Ecto neural progenitor cell (in vitro differentiated cells): ENCODE results near the gene XPR1.
"Not testable (repeated sequence)": the region's sequence is repeated elsewhere in the genome, so short reads cannot be mapped to it uniquely, and the experiment has no call there.

Experiments
- DNase-seq: peaks from one replicate; pipeline ENCODE4 v3.0.0-alpha.2; 2018; ENCODE audit warnings: low spot score

The XPR1 gene

GRCh38 chr1:180785291-180785690 lies 153.5 kb downstream of the XPR1 start:
- DNase-seq: no peak

GRCh38 chr1:180785887-180786286 lies 154.1 kb downstream of the XPR1 start:
- no peak for DNase-seq

DNA sequence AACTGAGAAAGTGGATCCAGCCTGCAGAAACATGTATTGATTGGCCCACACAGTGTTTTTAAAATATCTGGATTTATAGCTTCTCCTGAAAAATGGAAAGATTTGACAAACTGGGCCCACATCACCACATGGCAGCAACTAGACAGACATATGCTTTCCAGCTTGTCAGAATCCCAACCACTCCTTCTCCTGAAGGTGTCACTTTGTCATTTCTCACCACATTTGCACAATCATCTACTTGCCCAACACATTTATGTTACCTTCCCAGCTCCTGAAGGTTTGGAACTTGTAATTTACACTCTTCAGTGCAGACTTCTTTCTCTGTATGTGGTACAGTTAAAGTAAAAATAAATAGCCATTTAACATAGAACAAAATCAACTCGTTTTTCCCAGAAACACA lies 154.8 kb downstream of the XPR1 start:
- no peak for DNase-seq

GRCh38 chr1:180787628-180788307 lies 155.9 kb downstream of the XPR1 start:
- no peak for DNase-seq

DNA sequence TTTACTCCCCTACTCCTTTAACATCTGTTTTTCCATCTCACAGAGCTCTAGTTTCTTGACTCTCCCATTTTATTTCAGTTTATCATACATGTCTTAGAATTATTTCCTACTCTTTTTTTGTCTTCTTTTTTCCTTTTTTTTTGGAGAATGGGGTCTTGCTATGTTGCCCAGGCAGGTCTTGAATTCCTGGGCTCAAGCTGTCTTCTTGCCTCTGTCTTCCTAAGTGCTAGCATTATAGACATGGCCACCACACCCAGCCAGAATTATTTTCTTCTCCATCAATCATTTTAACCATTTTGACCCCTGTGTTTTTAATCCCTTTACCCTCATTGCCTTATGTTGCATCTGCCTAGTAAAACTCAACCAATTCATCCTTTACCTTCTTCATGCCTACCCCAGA lies 157.6 kb downstream of the XPR1 start:
- DNase-seq: no peak

- not testable (repeated sequence) for DNase-seq
Measured at GRCh38 chr1:180791152-180791551, 159.3 kb downstream of the XPR1 start.

DNA sequence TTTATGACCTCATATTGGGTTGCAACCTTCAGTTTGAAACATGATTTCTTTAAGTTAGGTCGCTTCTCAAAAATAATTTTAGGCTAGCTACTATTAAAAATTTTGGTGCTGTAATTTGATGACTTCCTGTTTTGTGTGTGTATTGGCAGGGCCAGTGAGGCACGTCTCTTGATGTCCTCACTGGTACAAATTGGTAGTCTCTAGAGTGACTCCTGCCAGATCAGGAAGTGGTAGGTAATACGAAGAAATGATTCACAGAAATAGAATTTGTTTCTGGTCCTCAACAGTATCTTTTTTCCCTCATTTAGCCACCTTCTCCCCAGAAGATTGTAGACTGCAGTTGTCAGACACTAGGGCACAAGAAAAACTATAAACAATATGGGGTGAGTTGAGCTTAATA lies 160.0 kb downstream of the XPR1 start:
- DNase-seq: no peak

DNA sequence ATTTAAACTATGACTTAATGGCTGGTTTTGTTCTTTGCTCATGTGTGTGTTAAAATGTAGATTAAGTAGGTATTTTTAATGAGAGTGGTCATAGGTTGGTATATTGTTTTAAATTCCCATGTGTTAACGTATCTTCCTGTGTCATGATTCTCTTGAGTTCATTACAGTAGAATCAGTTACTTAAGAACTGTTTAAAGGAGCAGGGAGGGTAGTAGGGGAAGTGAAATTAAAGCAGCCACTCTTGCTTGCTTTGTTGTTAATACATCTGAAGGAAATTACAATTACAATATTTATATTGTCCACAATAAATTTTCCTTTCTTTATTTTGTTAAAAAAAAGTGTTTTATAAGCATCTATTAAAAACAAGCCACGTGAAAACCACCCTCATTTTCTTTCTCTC lies 161.6 kb downstream of the XPR1 start:
- no peak for DNase-seq

DNA sequence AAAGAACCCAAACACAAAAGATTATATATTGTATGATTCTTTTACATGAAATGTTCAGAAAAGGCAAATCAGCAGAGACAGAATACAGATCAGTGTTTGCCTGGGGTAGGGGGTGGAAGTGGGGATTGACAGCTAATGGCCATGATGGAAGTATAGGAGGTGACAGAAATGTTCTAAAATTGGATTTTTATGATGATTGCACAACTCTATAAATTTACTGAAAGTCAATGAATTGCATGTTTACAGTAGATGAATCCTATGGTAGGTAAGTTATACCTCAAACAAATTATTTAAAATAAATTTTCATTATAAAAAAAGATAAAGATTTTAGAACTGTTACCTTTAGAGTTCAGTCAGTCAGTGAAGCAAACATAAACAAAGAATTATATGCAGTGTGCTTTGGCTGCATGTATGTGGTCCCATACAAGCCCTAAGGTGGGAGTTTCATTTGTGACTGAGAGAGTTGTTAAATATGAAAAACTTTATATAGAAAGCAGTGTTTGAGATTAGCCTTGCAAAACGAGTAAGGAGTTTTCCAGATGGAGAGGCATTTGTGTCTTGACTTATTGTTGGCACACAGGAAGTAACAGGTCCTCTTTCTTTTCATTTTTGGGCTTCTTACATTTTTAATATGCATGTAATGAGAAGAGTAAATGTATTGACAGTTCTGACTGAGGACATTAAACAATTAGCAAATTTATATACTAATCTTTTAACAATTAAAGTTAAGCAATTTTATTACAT lies 165.2 kb downstream of the XPR1 start:
- no peak for DNase-seq

GRCh38 chr1:180800945-180801344 lies 169.1 kb downstream of the XPR1 start:
- no peak for DNase-seq

GRCh38 chr1:180802813-180803212 lies 171.0 kb downstream of the XPR1 start:
- DNase-seq: no peak

GRCh38 chr1:180805316-180805715 lies 173.5 kb downstream of the XPR1 start:
- no peak for DNase-seq

DNA sequence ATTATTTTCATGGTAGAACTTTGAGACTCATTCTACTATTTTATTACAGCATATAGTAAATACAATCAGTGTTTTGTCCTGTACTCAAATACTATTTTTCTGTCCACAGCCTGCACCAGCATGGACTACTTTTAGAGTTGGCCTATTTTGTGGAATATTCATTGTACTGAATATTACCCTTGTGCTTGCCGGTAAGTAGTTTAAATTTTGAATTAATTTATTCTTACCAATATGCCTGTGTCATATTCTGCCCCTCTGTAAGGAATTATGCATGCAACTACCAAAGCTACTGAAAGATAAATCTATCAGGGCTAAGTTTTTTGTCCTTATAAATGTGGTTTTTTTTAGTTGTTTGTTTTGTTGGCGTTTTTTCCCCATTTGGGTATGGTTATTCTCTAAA lies 179.5 kb downstream of the XPR1 start:
- no peak for DNase-seq

GRCh38 chr1:180811886-180812285 lies 180.1 kb downstream of the XPR1 start:
- DNase-seq: no peak

GRCh38 chr1:180814258-180814657 lies 182.4 kb downstream of the XPR1 start:
- DNase-seq: no peak

DNA sequence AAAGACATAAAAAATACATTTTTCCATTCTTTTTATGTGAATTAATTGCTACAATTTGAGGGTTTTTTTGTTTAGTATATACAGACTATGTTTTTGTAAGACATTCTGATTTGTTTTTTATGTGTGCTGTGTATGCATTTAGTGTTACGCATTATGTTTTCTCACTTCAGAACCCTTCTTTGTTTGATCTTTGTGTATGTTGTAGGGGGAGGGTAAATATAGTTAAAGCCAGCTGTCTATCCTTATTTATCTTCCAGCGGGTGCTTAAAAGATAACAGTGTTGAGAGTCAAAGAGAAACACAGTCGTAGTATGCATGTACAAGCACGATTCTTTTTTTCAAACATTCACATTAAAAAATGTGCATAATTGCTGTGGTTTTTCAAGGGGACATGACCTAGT lies 183.4 kb downstream of the XPR1 start:
- no peak for DNase-seq

DNA sequence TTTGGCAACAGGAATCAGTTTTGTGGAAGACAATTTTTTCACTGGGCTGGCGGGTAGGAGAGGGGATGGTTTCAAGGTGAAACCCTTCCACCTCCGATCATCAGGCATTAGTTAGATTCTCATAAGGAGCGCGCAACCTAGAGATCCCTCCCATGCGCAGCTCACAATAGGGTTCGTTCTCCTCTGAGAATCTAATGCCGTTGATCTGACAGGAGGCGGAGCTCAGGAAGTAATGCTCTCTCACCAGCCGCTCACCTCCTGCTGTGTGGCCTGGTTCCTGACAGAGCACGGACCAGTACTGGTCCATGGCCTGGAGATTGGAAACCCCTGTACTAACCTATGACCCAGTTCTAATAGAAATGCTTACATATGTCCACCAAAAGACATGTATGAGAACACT lies 184.3 kb downstream of the XPR1 start:
- DNase-seq: no peak

DNA sequence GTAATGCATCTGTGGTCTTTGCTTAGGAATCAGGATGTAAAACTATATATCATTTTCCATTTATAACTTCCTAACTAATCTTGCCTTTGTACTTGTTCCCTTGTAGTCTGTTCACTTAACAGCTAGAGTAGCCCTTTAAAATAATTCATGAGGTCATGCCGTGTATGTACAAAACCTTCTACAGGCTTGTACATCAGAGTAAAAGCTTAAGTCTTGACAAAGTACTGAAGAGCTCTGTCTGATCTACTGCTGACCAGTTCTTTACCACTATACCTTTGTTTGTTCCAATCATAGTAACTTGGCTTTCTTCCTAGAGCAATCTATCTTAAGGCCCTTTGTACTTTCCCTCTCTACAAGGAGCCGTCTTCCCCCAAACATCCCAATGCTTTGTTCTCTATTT lies 190.1 kb downstream of the XPR1 start:
- no peak for DNase-seq

DNA sequence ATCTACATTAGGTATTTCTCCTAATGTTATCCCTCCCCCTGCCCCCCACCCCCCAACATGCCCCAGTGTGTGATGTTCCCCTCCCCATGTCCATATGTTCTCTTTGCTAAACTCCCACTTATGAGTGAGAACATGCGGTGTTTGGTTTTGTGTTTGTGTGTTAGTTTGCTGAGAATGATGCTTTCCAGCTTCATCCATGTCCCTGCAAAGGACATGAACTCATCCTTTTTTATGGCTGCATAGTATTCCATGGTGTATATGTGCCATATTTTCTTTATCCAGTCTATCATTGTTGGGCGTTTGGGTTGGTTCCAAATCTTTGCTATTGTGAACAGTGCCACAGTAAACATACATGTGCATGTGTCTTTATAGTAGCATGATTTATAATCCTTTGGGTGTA lies 199.7 kb downstream of the XPR1 start:
- DNase-seq: not testable (repeated sequence)

GRCh38 chr1:180833180-180833579 lies 201.4 kb downstream of the XPR1 start:
- not testable (repeated sequence) for DNase-seq

- DNase-seq: no peak
Measured at GRCh38 chr1:180836449-180836848, 204.6 kb downstream of the XPR1 start.

DNA sequence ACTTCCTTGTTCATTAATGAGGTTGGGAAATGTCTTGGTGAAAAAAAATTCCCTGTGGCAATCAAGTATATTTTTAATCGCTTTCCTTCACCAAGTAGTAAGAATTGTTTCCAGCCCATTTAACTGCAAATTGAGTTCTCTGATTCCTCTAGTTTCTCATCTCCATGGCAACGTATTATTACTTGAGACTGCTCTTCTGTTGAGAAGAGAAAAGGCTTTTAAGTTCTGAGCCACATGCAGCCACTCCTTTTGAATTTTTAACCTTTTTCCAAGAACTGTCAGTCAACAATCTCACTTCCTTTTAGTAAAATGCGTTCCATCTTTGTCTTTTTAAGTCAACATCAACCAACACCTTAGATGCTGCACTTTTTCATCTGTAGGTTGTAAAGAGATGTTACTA lies 205.2 kb downstream of the XPR1 start:
- no peak for DNase-seq

DNA sequence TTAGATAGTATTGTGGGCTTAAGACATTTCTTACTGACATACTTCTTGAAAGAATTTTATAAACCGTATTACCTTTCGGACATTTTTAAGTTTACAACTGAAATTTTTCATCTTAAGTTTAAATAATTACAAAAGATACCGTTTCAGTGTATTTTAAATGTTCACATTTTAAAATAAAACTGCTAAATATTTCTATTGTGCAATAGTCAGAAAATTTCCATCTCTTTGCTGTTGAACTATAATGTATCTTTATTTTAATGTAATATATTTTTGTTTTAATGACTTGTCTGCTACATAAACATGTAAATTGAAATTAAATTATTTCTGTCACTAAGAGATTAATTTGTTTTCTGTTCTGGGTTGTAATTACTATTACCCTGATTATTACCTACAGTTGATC lies 206.7 kb downstream of the XPR1 start:
- no peak for DNase-seq

DNA sequence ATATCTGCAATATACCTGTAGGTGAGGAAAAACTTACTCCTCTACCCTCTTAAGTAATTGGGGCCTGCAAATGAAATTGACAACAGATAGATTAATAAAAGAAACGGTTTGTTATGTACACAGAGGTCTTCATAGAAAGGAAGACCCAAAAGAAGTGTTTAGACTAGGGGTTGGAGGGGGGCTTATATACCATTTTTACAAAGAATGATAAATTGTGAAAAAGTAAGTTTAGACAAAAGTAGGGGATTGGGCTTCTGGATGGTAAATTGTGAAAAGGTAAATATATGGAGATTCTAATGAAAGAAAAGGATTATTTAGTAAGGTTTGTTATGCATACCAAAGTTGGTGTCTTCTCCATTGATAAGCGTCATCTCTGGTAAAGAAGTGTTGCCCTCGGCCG lies 207.7 kb downstream of the XPR1 start:
- DNase-seq: no peak
